Activated CD8-positive, alpha-beta memory T cell treated with anti-CD3 and anti-CD28 coated beads, Interleukin-2, amount 50 U/mL, for 4 hours (primary cell): Measurements from ENCODE around the gene GDE1.

Experiments
- DNase-seq: peaks from one replicate; pipeline ENCODE4 v3.0.0-alpha.2; 2020

The GDE1 gene

GRCh38 chr16:19523559-19524355, 1.9 kb upstream of the GDE1 start, which contains the start of gene CCP110:
CCP110 (plus strand) TSS chr16:19523942; CDS start chr16:19527882, 3,940 bp downstream.
- DNase-seq: peak; percentile 93

DNA sequence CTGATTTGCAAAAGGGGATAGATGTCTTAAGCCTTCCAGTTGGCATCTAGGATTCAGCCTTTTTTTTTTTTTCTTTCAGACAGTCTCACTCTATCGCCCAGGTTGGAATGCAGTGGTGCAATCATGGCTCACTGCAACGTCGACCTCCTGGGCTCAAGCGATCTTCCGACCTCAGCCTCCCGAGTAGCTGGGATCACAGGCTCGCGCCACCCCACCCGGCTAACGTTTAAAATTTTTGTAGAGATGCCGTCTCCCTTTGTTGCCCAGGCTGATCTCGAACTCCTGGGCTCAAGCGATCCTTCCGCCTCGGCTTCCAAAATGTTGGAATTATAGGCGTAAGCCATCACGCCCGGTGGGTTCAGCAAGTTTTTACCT, 1.3 kb upstream of the GDE1 start:
- DNase-seq: no peak

- DNase-seq: no peak
Observed at GRCh38 chr16:19522760-19523159, 862 bp upstream of the GDE1 start.

- no peak for DNase-seq
Observed at GRCh38 chr16:19522397-19522732, 467 bp upstream of the GDE1 start.

DNA sequence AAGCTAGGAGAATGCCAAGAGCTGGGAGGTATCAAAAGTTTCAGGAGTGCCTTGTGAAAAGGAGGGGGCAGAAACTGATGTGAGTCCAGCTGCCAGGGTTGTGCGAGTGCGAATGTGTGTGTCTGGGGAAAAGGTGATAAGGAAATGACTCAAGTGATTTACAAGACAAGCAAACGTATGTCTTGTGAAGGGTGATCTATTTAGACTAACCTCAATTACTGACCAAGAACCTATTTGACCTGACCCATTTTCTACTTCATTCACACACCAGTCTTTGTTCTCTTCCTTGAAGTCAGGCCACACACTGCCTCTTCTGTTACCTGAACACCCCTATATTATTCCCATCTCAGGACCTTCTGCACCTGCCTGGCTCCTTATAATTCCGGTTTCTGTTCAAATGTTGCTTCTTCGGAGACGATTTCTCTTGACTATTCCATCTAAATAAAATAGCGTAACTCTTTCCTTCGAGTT, 1.0 kb downstream of the GDE1 start:
- no peak for DNase-seq

- no peak for DNase-seq
Observed at GRCh38 chr16:19518388-19518787, 3.5 kb downstream of the GDE1 start.

GRCh38 chr16:19517424-19518089, 4.3 kb downstream of the GDE1 start:
- no peak for DNase-seq

- no peak for DNase-seq
Observed at GRCh38 chr16:19515757-19516156, 6.1 kb downstream of the GDE1 start.

- DNase-seq: no peak
Observed at GRCh38 chr16:19513377-19514053, 8.4 kb downstream of the GDE1 start.

GRCh38 chr16:19512297-19512696, 9.6 kb downstream of the GDE1 start:
- no peak for DNase-seq

DNA sequence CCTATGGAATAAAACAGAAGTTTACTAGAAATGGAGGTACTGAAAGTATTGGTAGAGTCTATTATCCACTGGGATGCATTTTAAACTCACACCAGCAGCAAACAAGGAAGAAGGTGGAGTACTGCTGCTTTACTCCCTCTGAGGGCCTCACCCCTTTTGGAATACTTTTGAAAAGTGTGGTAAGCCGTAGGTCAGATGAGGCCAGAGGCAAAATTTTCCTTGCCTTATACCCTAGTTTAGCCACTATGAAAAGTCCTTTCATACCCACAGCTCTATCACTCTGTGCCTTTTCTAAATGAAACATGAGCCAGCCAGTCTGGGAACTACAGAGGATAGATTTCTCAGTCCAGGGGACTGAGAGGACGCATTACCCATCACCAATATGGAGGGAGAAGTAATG, 14.0 kb downstream of the GDE1 start:
- no peak for DNase-seq

GRCh38 chr16:19506965-19507364, 14.9 kb downstream of the GDE1 start:
- DNase-seq: no peak

DNA sequence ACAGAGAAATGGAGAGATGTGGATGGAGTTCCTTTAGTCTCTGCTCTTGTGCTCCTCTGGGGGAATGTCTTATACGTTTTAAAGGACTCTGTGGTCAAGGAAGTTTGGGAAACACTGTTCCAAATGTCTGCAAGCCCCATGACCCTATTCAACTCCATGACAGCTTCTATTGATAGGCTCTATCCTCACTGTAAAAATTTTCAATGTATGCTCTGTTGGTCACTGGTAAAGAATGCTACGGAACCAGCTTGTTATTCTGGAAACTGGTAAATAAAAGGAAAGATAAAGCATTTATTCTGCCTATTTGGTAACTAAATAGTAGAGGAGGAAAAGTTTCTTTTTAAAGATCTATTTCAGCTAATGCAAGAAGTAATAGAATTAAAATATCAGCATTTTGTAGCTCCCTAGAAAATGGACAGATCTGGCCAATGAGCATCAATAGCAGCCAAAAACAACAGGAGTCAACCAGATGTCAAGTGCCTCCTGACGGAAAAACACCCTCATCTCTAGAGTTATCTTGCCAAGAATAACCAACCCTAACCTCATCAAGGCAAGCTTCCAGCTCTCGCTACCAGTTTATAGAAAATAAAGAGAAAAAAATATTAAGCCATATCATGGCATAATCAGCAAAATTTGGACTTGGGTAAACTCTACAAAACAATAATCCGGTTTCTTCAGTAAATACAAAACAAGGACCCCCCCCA, 16.1 kb downstream of the GDE1 start:
- DNase-seq: no peak

DNA sequence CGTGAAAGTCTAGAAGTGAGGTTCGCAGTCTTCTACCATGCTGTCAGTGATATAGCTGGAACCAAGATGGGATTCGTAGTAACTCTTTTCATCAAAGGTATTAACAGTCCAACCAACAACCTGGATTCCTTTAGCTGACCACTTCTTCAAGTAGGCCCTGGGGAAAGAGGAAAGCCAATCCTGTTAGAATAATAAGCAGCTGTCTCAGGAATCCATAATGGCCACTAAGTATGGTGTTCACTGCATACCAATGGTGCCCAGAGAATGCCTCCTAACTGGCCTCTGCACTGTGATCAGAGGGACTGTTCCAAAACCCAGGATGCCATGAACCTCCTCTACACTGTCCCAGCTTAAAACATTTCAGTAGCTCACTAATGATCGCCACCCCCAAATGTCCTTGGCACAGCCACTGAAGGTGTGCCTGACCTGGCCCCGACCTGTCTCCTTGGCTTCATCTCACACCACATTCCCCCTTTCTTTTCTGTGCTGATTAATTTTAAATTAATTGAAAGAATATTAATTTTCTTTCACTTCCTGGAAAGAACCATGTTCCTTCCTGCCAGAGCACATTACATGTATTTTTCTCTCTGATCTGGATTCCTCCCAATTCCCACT, 18.3 kb downstream of the GDE1 start:
- DNase-seq: no peak

DNA sequence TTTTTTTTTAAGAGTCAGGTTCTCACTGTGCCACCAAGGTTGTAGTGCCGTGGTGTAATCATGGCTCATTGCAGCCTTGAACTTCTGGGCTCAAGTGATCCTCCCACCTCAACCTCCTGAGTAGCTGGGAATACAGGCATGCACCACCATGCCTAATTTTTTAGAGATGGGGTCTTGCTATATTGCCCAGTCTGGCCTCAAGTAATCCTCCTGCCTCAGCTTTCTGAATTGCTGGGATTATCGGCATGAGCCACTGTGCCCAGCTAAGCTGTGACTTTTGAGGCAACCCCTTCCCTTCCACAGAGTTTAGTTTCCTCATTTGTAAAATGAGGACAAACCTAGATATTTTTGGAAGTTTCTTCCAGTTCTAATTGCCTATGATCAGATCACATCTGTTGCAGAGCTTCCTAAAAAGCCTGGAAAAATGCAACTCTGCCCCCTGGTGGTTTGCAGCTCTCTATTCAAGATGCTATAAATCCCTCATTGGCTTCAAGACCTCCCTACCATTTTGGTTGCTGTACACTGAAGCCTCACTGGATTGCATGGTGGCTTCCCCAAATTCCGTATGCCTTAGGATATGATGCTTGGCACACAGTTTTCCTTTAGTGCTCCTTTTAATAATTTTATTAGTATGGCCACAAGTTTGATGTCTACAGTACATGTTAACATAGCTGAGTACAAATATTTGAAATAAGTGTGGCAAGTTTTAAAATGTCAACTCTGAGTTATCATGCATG, 19.3 kb downstream of the GDE1 start:
- peak; percentile 62 for DNase-seq

GRCh38 chr16:19499481-19499880, 22.4 kb downstream of the GDE1 start:
- no peak for DNase-seq

DNA sequence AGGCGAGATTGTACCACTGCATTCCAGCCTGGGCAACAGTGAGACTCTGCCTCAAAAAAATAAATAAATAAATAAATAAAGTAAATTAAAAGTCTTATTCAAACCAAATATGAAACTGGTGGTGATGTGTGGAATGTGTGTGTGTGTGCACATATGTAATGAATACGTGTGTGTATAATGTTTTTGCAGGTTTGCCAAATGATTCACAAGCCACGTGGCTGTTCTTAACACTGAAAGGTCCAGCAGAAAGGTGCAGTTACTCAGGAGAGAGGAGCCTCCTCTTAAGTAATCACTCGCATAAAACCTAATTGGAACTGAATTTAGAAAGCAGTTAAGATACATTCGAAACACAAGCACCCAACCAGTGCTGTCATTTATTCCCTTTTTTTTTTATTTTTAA, 22.9 kb downstream of the GDE1 start:
- DNase-seq: no peak

GRCh38 chr16:19497176-19497575, 24.7 kb downstream of the GDE1 start:
- no peak for DNase-seq

GRCh38 chr16:19490619-19491018, 31.3 kb downstream of the GDE1 start:
- no peak for DNase-seq

GRCh38 chr16:19488213-19488640, 33.7 kb downstream of the GDE1 start:
- DNase-seq: no peak

- no peak for DNase-seq
Observed at GRCh38 chr16:19486750-19487325, 35.1 kb downstream of the GDE1 start.

- no peak for DNase-seq
Observed at GRCh38 chr16:19486051-19486450, 35.8 kb downstream of the GDE1 start.
